Measurements from ENCODE around the gene ST8SIA4.

ST8SIA4 gene

DNA sequence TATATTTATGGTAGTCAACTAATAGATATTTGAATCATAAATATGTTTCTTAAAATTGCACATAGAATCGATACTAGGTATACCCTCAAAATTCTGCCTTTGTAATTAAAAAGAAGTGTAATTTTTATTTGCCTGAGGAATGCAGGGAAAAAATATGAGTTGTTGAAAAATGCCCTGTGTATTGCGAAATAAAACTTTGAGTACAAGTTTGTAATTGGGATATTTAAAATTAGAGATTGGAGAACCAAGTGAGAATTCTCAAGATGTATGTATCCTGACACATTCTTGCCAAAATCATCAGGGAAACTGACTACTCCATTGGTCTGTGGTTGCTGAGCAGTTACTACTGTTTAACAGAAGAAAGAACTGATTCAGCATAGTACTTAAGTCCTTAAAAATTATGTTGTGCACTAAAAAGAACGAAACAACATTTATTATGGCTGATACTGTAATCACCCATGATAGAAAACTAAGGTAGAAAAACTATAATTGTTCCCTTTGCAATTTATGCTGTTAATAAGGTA, 36.0 kb downstream of the ST8SIA4 start:
- no peak for DNase-seq

DNA sequence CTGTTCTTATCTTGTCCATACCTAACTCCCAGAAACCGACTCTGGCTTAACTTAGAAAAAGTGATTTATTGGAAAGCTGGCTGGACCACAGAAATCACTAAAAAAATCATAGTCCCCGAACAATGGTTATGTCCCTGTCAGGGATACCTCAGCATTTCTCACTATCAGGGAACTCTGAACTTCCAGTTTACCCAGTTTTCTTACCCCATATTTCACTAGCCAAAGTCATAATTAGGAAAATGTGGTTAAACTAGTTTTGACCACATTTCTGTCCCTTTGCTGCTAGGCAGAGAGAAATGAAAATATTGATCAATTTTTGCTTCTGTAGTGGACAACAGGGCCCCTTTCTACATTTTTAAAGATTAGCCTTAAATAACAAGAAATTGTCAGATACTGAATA, 38.2 kb downstream of the ST8SIA4 start:
- DNase-seq: no peak

DNA sequence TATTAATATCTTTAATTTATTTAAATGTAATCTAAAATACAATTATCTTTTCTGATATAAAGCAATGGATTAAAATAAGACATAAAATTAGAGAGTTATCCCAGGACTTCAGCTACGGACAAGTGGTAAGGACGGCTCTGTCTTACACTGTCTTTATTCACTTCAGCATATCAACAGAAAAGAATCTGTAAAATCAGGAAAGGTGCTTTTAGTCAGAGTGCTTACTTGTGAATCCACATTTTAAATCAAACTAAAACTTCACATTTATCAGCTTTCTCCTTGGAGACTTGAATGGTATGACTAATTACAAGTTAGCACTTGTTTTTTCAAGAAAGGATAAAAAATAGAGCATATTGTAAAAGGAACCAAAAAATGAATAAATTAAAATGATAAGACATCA, 39.3 kb downstream of the ST8SIA4 start:
- DNase-seq: no peak

DNA sequence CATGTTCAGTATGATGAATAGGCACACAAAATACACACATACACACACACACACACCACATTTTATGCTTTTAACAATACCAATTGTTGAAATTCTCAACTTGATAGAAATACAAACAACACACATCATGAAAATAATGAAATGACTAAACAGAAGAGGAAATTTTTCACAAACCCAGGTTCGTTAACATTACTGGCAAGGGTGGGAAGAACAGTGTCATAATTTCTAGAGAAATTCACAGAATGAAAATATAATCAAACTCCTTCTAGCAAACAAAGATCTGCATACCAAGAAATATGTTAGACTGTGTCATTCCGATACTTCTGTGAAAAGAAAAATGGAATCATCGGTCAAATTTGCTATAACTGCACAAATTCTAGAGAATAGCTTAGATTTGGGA, 41.9 kb downstream of the ST8SIA4 start:
- DNase-seq: no peak

DNA sequence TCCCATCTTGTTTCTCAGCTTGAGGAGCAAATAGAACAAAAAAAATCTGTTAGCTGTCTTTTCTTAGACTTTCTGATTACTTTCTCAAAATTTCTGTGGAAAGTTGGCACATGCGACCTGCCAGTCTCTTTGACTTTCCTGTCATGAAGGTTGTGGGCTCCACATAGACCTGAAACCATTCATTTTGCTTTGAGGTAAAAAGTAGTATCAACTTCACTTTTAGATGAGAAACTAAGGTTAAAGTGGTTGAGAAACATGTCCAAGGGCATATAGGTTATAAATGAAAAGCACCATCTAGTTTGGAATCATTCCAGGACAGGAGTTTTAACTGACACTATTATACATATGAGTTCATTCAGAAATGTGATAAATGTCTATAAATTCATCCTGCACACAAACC, 42.7 kb downstream of the ST8SIA4 start:
- no peak for DNase-seq

DNA sequence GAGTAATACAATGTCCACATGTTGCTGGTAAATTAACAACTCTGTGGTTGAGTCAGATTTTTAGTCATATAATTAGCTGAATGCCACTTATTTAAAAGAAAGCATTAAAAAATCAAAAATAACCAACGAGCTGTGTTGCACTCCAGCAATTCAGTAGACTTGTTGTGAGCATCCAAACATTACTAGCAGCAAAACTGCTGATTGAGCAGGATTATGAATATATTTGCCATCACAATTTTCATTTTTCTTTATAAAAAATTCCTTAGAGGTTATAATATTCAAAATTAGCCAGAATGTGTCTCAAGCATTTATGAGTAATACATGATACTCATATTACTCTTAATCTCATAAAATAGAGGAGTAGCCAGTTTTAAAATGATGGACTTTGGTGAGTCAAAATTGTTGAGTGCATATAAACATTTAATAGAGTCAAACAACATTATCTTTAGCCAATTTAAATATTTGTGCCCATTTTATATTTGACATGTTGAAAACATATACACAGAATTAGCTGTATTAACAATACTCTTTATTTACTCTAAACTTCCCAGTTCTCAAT, 44.0 kb downstream of the ST8SIA4 start:
- no peak for DNase-seq

GRCh38 chr5:100856462-100856861, 46.6 kb downstream of the ST8SIA4 start:
- DNase-seq: no peak

- DNase-seq: no peak
Measured at GRCh38 chr5:100855937-100856430, 47.1 kb downstream of the ST8SIA4 start.

GRCh38 chr5:100855295-100855694, 47.8 kb downstream of the ST8SIA4 start:
- no peak for DNase-seq

GRCh38 chr5:100854591-100854990, 48.5 kb downstream of the ST8SIA4 start:
- DNase-seq: no peak

- no peak for DNase-seq
Measured at GRCh38 chr5:100853582-100853981, 49.5 kb downstream of the ST8SIA4 start.

GRCh38 chr5:100852988-100853449, 50.1 kb downstream of the ST8SIA4 start:
- no peak for DNase-seq

DNA sequence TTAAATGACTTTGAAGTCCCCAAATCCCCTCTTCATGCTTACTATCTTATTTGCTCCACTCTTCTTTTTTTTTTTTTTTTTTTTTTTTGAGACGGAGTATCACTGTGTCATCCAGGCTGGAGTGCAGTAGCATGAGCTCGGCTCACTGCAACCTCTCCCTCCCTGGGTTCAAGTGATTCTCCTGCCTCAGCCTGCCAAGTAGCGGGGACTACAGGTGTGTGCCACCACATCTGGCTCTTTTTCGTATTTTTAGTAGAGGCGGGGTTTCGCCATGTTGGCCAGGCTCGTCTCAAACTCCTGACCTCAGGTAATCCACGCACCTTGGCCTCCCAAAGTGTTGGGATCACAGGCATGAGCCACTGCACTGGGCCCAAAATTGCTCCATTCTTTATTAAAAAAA, 51.0 kb downstream of the ST8SIA4 start:
- DNase-seq: no peak

GRCh38 chr5:100846772-100847171, 56.3 kb downstream of the ST8SIA4 start:
- DNase-seq: no peak

DNA sequence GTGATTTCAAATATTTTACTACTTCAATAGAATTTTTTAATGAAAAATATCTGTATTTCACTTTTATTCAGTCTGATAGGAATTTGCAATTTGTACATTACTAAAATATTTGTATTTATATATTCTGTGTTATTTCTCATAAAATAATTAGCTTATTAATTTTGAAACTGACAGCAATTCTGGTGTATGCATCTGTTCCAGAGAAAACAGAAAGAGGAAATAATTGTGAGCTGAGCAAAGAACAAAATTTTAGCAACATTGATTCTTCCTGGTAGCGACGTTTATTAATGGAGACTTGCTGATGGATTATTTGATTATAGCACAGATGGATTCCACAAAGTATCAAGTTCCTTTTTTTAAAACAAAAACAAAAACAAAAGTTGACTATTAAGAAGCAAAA, 61.0 kb downstream of the ST8SIA4 start:
- no peak for DNase-seq

GRCh38 chr5:100841358-100842076, 61.6 kb downstream of the ST8SIA4 start:
- DNase-seq: no peak

DNA sequence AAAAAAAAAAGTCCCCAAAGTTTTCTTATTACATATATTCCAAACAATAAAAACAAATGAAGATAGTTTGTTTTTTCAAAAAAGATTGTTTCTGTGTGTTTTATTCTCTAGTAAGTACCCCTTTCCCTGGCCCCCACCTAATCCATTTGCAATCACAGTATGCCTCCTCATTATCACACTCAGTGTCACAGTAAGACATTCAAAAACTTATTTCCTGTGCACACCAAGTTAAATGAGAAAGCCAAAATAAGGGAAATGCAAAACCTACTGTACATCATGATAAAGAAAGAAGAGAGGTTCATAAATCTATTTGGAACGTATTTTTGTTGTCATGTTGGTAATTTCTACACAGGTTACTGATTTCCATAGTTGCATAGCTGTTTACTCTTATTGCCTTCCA, 62.3 kb downstream of the ST8SIA4 start:
- no peak for DNase-seq

DNA sequence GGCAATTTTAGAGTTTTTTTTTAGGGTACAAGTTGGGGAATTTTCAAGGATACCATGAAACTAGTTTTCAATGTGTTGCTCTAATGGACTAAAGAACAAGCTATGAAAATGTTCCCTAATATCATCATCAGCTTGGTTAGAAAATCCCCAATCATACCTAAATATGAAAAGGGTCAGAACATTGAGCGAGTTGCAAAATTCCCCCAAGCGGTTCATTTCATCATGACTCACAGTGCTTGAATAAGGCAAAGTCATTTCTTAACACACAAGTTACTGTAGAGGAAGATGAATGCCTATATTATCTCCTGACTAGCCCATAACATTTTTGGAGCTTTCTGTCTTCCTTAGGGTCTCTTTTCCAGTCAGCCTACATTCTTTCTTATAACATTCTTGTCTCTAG, 62.7 kb downstream of the ST8SIA4 start:
- peak; percentile 8 for DNase-seq

GRCh38 chr5:100838048-100838473, 65.0 kb downstream of the ST8SIA4 start:
- DNase-seq: no peak

GRCh38 chr5:100834519-100834918, 68.6 kb downstream of the ST8SIA4 start:
- no peak for DNase-seq

DNA sequence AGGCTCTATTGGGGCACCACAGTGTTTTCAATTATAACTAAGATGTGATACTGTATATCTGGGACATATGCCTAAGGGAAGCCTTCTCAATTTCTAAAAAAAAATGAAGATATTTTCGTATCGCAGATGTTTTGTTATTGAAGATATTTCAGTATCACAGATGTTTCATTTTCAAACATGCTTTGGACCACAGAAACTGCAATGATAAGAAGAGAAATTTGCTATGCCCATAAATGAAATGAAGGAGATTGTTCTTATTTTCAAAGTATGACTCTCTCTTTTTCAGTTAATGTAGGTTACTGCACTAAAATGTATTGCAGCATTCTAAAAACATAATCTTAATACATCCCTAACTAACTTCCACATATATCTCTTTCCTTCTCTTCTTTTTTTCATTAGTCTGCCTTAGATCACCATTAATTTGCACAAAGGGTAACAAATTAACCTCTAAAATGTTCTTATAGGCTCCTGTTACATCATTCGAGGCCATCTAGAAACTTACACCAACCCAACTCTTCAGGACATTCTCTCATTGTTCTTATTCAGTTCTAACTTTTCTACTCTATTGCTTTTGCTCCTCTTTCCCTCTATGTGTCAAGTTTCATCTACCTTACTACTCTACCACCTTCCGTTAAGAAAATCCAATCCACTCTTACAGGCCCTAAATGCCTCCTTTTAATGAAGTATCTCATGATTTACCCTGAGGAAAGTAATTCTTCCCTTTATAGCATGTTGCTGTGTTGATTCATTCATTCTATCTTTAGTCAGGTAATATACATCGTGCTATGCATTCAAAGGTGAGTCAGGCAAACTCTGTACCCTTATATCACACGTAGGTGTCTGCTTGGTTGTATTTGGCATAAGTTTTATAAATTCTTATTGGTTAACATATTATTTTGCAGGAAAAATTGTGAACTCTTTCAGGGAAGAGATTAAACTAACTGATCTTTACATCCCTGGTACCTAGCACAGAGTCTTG, 70.5 kb downstream of the ST8SIA4 start:
- no peak for DNase-seq

DNA sequence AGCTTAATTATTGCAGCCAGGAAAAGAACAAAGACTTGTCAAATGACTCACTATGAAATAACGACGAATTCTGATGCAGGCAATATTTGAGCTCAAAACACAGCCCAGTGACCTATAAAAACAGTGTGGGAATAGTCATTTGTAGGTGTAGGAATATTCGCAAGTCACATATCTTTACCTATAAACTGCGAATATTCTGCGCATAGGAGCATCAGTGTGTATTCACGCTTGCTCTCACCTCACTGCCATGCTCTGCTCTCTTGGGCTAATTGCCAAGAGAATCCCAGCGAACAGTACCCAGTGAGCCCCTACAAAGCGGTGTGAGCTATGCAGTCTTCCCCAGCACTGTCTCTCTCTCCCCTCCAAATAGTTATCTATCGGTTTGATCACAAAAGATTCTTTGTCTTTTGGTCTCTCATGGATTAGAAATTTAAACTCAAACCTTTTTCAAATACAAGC, 74.2 kb downstream of the ST8SIA4 start:
- no peak for DNase-seq

Data from activated T-cell treated with anti-CD3 and anti-CD28 coated beads for 4 hours (primary cell).